ENCODE data around the gene RMC1. TPM values are rescaled to one million over a fixed set of nuclear protein-coding genes. Genes with fewer than 3 reads are reported as not detected.
"Not testable (repeated sequence)": the region's sequence is repeated elsewhere in the genome, so short reads cannot be mapped to it uniquely, and the experiment has no call there.

The RMC1 gene
- total RNA-seq, 1 donor from 2014 or later, result 26.1 TPM

- no peak for DNase-seq (ENCODE audit: extremely low read depth, low read depth, low spot score)
Measured at GRCh38 chr18:23495723-23496440, 7.4 kb upstream of the RMC1 start.

GRCh38 chr18:23498117-23498516 lies 5.2 kb upstream of the RMC1 start:
- DNase-seq (ENCODE audit: extremely low read depth, low read depth, low spot score), result no peak

GRCh38 chr18:23498877-23499276 lies 4.4 kb upstream of the RMC1 start:
- DNase-seq (ENCODE audit: extremely low read depth, low read depth, low spot score), result no peak

- no peak for DNase-seq (ENCODE audit: extremely low read depth, low read depth, low spot score)
Measured at GRCh38 chr18:23499291-23499781, 4.0 kb upstream of the RMC1 start.

- no peak for DNase-seq (ENCODE audit: extremely low read depth, low read depth, low spot score)
Measured at GRCh38 chr18:23501626-23502025, 1.7 kb upstream of the RMC1 start.

- no peak for DNase-seq (ENCODE audit: extremely low read depth, low read depth, low spot score)
Measured at GRCh38 chr18:23502516-23503037, 734 bp upstream of the RMC1 start.

GRCh38 chr18:23503963-23504344 lies 643 bp downstream of the RMC1 start:
- no peak for DNase-seq (ENCODE audit: extremely low read depth, low read depth, low spot score)

- DNase-seq (ENCODE audit: extremely low read depth, low read depth, low spot score), result no peak
Measured at GRCh38 chr18:23504720-23505119, 1.4 kb downstream of the RMC1 start.

GRCh38 chr18:23506393-23506792 lies 3.1 kb downstream of the RMC1 start:
- no peak for DNase-seq (ENCODE audit: extremely low read depth, low read depth, low spot score)

- not testable (repeated sequence) for DNase-seq (ENCODE audit: extremely low read depth, low read depth, low spot score)
Measured at GRCh38 chr18:23510923-23511322, 7.6 kb downstream of the RMC1 start.

GRCh38 chr18:23512216-23512615 lies 8.9 kb downstream of the RMC1 start:
- not testable (repeated sequence) for DNase-seq (ENCODE audit: extremely low read depth, low read depth, low spot score)

- no peak for DNase-seq (ENCODE audit: extremely low read depth, low read depth, low spot score)
Measured at GRCh38 chr18:23512641-23513040, 9.3 kb downstream of the RMC1 start.

- no peak for DNase-seq (ENCODE audit: extremely low read depth, low read depth, low spot score)
Measured at GRCh38 chr18:23515911-23516546, 12.7 kb downstream of the RMC1 start.

- no peak for DNase-seq (ENCODE audit: extremely low read depth, low read depth, low spot score)
Measured at GRCh38 chr18:23519734-23520133, 16.4 kb downstream of the RMC1 start.

GRCh38 chr18:23521271-23521670 lies 18.0 kb downstream of the RMC1 start:
- no peak for DNase-seq (ENCODE audit: extremely low read depth, low read depth, low spot score)

- no peak for DNase-seq (ENCODE audit: extremely low read depth, low read depth, low spot score)
Measured at GRCh38 chr18:23521907-23522306, 18.6 kb downstream of the RMC1 start.

- no peak for DNase-seq (ENCODE audit: extremely low read depth, low read depth, low spot score)
Measured at GRCh38 chr18:23523429-23524212, 20.3 kb downstream of the RMC1 start.

GRCh38 chr18:23524213-23524707 lies 20.9 kb downstream of the RMC1 start:
- DNase-seq (ENCODE audit: extremely low read depth, low read depth, low spot score), result no peak

GRCh38 chr18:23526501-23527063 lies 23.3 kb downstream of the RMC1 start:
- DNase-seq (ENCODE audit: extremely low read depth, low read depth, low spot score), result no peak

- DNase-seq (ENCODE audit: extremely low read depth, low read depth, low spot score), result no peak
Measured at GRCh38 chr18:23528580-23529472, 25.5 kb downstream of the RMC1 start.

All from glomerular endothelial cell (primary cell).